SK-N-SH (cell line): ENCODE measurements around the gene EIPR1. TPM values are rescaled to one million over a fixed set of nuclear protein-coding genes. Genes with fewer than 3 reads are reported as not detected.

Source experiments
- CTCF ChIA-PET: fragments of 300-600, 350-600 bp; formaldehyde crosslinking; extraction: SDS; loops from one replicate; lab custom pipeline; 2021; lab: Yijun Ruan, JAX
- POLR2A ChIA-PET: fragments of 350-600 bp; sonication (Branson Sonifier 250); formaldehyde crosslinking; extraction: SDS; loops from one replicate; lab custom pipeline; 2020; ENCODE audit warnings: antibody characterized with exemption, inconsistent platforms; lab: Yijun Ruan, JAX
- DNase-seq: peaks from one replicate; pipeline ENCODE4 v3.0.0; 2012
- H2AFZ ChIP-seq: fragments of 200-600 bp; sonication (generic); 2 replicates; pipeline ENCODE4 v1.8.1; 2016; ENCODE audit warnings: antibody characterized with exemption, mild to moderate bottlenecking, low read depth
- H3F3A ChIP-seq: fragments of 200-600 bp; sonication (generic); replicated peaks from 2 replicates; pipeline ENCODE3; 2016; ENCODE audit warnings: antibody characterized with exemption, mild to moderate bottlenecking; ENCODE audit not compliant: insufficient read depth
- H3K27ac ChIP-seq, 2 experiments: fragments of 200-500 bp in 1 of 2; fragments of 200-600 bp in 1 of 2; sonication (Bioruptor generic) in 1 of 2; sonication (generic), shearing (Covaris generic) in 1 of 2; 2 replicates each; pipeline versions ENCODE4 v1.5.1 to v1.6.1; 2014 to 2016; ENCODE audit warnings: low read depth in 2 of 2, inconsistent platforms in 1 of 2, low read length in 1 of 2, mild to moderate bottlenecking in 1 of 2, mixed read lengths in 1 of 2
- H3K27me3 ChIP-seq: fragments of 200-600 bp; sonication (generic), shearing (Covaris generic); 2 replicates; pipeline ENCODE4 v1.6.1; 2016; ENCODE audit warnings: mixed run types; ENCODE audit not compliant: insufficient read depth
- H3K36me3 ChIP-seq, 2 experiments: fragments of 200-500 bp in 1 of 2; fragments of 200-600 bp in 1 of 2; sonication (Bioruptor generic) in 1 of 2; sonication (generic) in 1 of 2; replicated peaks in 1 of 2; 2 replicates each; pipeline versions ENCODE3 to v1.5.1; 2014 to 2016; ENCODE audit warnings: low read length in 1 of 2, mild to moderate bottlenecking in 1 of 2; ENCODE audit not compliant: insufficient read depth in 2 of 2, control insufficient read depth in 1 of 2
- H3K4me1 ChIP-seq, 2 experiments: fragments of 200-500 bp in 1 of 2; fragments of 200-600 bp in 1 of 2; sonication (Bioruptor generic) in 1 of 2; sonication (generic), shearing (Covaris generic) in 1 of 2; 2 replicates each; pipeline versions ENCODE4 v1.5.1 to v1.6.1; 2014 to 2016; ENCODE audit warnings: low read depth in 1 of 2, low read length in 1 of 2, mixed run types in 1 of 2; ENCODE audit not compliant: insufficient read depth in 2 of 2, control insufficient read depth in 1 of 2
- H3K4me2 ChIP-seq: fragments of 200-600 bp; sonication (generic), shearing (Covaris generic); 2 replicates; pipeline ENCODE4 v1.6.1; 2017; ENCODE audit warnings: mixed run types
- H3K4me3 ChIP-seq, 2 experiments: fragments of 200-500 bp in 1 of 2; fragments of 200-600 bp in 1 of 2; sonication (Bioruptor generic) in 1 of 2; sonication (generic), shearing (Covaris generic) in 1 of 2; 2 replicates each; pipeline versions ENCODE4 v1.5.1 to v1.8.1; 2014 to 2016; ENCODE audit warnings: low read depth in 2 of 2, inconsistent platforms in 1 of 2, low read length in 1 of 2, mild to moderate bottlenecking in 1 of 2, mixed read lengths in 1 of 2, moderate library complexity in 1 of 2
- H3K79me2 ChIP-seq: fragments of 200-600 bp; sonication (generic); 2 replicates; pipeline ENCODE4 v1.8.1; 2017; ENCODE audit warnings: mild to moderate bottlenecking; ENCODE audit not compliant: insufficient read depth
- H3K9ac ChIP-seq: fragments of 200-600 bp; sonication (generic); 2 replicates; pipeline ENCODE4 v1.6.1; 2017; ENCODE audit warnings: mixed run types
- H3K9me2 ChIP-seq: fragments of 200-600 bp; sonication (generic); 2 replicates; pipeline ENCODE4 v1.6.1; 2017; ENCODE audit warnings: mixed run types
- H3K9me3 ChIP-seq: fragments of 200-600 bp; sonication (generic); 2 replicates; pipeline ENCODE4 v1.6.1; 2017; ENCODE audit warnings: mixed run types, mild to moderate bottlenecking, moderate library complexity
- H4K20me1 ChIP-seq: fragments of 200-600 bp; sonication (generic); 2 replicates; pipeline ENCODE4 v1.6.1; 2017; ENCODE audit warnings: mild to moderate bottlenecking, mixed run types; ENCODE audit not compliant: insufficient read depth
- ELF1 ChIP-seq: IDR thresholded peaks from 2 replicates; pipeline ENCODE4 v1.4.0; 2012
- FOXM1 ChIP-seq: IDR thresholded peaks from 2 replicates; pipeline ENCODE4 v1.4.0; 2012; ENCODE audit warnings: low read depth, mild to moderate bottlenecking
- GABPA ChIP-seq: IDR thresholded peaks from 2 replicates; pipeline ENCODE4 v1.4.0; 2012; ENCODE audit warnings: low read depth, mild to moderate bottlenecking
- GATA2 ChIP-seq: sonication (generic); formaldehyde crosslinking; IDR thresholded peaks from 2 replicates; pipeline ENCODE4 v1.5.0; 2020; ENCODE audit warnings: mild to moderate bottlenecking, missing genetic modification reagents
- JUND ChIP-seq: IDR thresholded peaks from 2 replicates; pipeline ENCODE4 v1.4.0; 2012
- MXI1 ChIP-seq: IDR thresholded peaks from 2 replicates; pipeline ENCODE4 v1.6.1; 2012; ENCODE audit warnings: mild to moderate bottlenecking, low read depth, low read length, improper control_type of control experiment
- NFIC ChIP-seq: IDR thresholded peaks from 2 replicates; pipeline ENCODE4 v1.4.0; 2012; ENCODE audit warnings: borderline replicate concordance
- RAD21 ChIP-seq: IDR thresholded peaks from 2 replicates; pipeline ENCODE4 v1.6.1; 2012; ENCODE audit warnings: mild to moderate bottlenecking, low read length
- SIN3A ChIP-seq: IDR thresholded peaks from 2 replicates; pipeline ENCODE4 v1.6.1; 2012; ENCODE audit warnings: low read depth, mild to moderate bottlenecking, low read length, moderate library complexity, borderline replicate concordance
- TCF12 ChIP-seq: IDR thresholded peaks from 2 replicates; pipeline ENCODE4 v1.4.0; 2012
- YY1 ChIP-seq: IDR thresholded peaks from 2 replicates; pipeline ENCODE4 v1.4.0; 2012; ENCODE audit warnings: low read depth, mild to moderate bottlenecking
- WGBS: methylation state at CpG from one replicate; pipeline ENCODE4 v1.1.6; 2017; ENCODE audit warnings: low lambda C conversion rate; 5-methylcytosine and 5-hydroxymethylcytosine counted together
- polyA plus RNA-seq, 3 experiments: library from polyadenylated mRNA; depleted of rRNA; stranded (reverse); fragments of >200 nt; gene quantifications; 2 replicates each; pipeline ENCODE4 v1.2.3, GENCODE V29; 2012
- TF ChIP-seq, protein P1 (sequence below): IDR thresholded peaks from 2 replicates; pipeline ENCODE4 v1.4.0; 2012; ENCODE audit warnings: low read depth
- TF ChIP-seq, protein P2 (sequence below): fragments of 150-350 bp; IDR thresholded peaks from 2 replicates; pipeline ENCODE4 v1.6.1; 2016; ENCODE audit warnings: mild to moderate bottlenecking, low read depth, low read length

Gene EIPR1
- polyA plus RNA-seq, 1 of the 3 experiments (the other 2 are of a cell fraction): 85.9 TPM

DNA sequence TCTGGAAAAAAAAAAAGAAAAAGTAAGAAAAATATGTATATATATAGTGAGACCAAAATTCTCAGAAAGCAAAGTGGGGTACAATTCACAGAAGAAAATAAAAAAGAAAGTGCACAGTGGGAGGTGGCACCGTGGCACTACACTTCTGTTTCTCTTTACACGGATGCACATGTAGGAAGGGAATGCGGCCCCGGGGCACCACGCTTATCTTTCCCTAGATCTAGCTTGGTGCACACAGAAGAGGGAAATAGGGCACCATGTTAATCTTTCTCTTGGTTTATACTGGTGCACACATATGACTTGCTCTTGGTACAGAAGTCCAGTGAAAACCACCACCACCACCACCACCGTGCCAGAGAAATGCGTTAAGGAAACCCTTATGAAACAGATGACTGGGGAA lies 32.0 kb downstream of the EIPR1 start:
- Histone ChIP-seq H4K20me1 (no peaks in the 10 kb centered on the region), H3K9ac (no peak overlapping the region), H3K36me3 (peaks cover 5 to 6% of the 10 kb centered on the region in 2 experiments), H3K4me3 (no peak overlapping the region), H3K27ac (no peak overlapping the region), H3K27me3 (no peaks in the 10 kb centered on the region), H3K9me2 (no peaks in the 10 kb centered on the region), H3K79me2 (peaks cover 9% of the 10 kb centered on the region; the same call in 1 of the 2 replicates), H3F3A (no peaks in the 10 kb centered on the region), H3K4me1 (peaks cover 0 to 6% of the 10 kb centered on the region in 2 experiments; a peak in 1 of 4 replicates), H3K9me3 (no peaks in the 10 kb centered on the region), H2AFZ (no peak overlapping the region), H3K4me2 (no peak overlapping the region)
- WGBS: 90% methylated on average over 7 of the region's 7 CpGs
- peak; percentile 64 for DNase-seq
- no peak for TF ChIP-seq YY1
- 0 out of 2 replicates have a peak, but pooled peaks have one; percentile 31 for TF ChIP-seq GATA2 (CRISPR knock-in tag)
- TF ChIP-seq NFIC: no peak
- ChIA-PET POLR2A (no interaction called here), CTCF (interaction anchor here (1.2 kb wide), 1 partner anchor 13 kb away, joined by 4 read pairs; no protein-coding TSS in a partner anchor)

DNA sequence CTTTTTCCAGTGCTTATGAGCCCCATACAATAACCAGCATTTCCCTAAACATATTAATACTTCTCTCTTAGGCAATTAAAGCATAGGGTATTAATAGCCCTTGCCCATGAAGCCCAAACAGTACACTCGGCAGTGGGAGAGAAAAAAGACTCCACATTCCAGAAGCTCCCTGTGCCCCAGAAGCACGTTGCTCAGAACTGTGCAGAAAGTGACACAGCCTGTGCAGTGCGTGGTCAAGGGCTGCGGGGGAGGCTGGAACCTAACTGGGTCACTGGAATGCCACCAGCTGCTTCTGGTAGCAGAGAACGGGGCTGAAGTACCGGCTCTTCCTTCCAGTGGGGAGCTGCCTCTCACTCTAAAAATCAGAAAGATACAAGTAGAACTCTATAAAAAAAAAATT lies 32.7 kb downstream of the EIPR1 start:
- no peaks in the 10 kb centered on the region for H3K9me3 ChIP-seq
- no peak for TF ChIP-seq SIN3A
- TF ChIP-seq FOXM1: no peak
- no peak for TF ChIP-seq GATA2 (CRISPR knock-in tag)
- no peak for TF ChIP-seq RAD21
- TF ChIP-seq JUND: no peak
- TF ChIP-seq, protein P1, sequence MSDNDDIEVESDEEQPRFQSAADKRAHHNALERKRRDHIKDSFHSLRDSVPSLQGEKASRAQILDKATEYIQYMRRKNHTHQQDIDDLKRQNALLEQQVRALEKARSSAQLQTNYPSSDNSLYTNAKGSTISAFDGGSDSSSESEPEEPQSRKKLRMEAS: no peak
- TF ChIP-seq ELF1: no peak
- TF ChIP-seq MXI1: no peak
- TF ChIP-seq, protein P2, sequence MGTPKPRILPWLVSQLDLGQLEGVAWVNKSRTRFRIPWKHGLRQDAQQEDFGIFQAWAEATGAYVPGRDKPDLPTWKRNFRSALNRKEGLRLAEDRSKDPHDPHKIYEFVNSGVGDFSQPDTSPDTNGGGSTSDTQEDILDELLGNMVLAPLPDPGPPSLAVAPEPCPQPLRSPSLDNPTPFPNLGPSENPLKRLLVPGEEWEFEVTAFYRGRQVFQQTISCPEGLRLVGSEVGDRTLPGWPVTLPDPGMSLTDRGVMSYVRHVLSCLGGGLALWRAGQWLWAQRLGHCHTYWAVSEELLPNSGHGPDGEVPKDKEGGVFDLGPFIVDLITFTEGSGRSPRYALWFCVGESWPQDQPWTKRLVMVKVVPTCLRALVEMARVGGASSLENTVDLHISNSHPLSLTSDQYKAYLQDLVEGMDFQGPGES: no peak
- no peak for TF ChIP-seq GABPA
- no peak for TF ChIP-seq YY1
- TF ChIP-seq TCF12: no peak
- TF ChIP-seq, all 33 proteins: peak for 0

More for the DNA sequence above, 32.7 kb downstream of the EIPR1 start:
- no peak overlapping the region for H3K9ac ChIP-seq
- H3K4me3 ChIP-seq: no peak overlapping the region
- ChIA-PET CTCF (interaction anchor here (1.2 kb wide), 1 partner anchor 14 kb away, joined by 4 read pairs; no protein-coding TSS in a partner anchor), POLR2A (no interaction called here)
- H4K20me1 ChIP-seq: no peaks in the 10 kb centered on the region
- H3K79me2 ChIP-seq: peaks cover 5% of the 10 kb centered on the region; the same call in 1 of the 2 replicates
- H3K36me3 ChIP-seq: peaks cover 3 to 5% of the 10 kb centered on the region in 2 experiments
- H3K4me2 ChIP-seq: no peak overlapping the region
- H3K27me3 ChIP-seq: no peaks in the 10 kb centered on the region
- no peak overlapping the region for H3K27ac ChIP-seq
- no peaks in the 10 kb centered on the region for H3K9me2 ChIP-seq
- no peak overlapping the region for H2AFZ ChIP-seq
- DNase-seq: no peak
- peaks cover 0 to 6% of the 10 kb centered on the region in 2 experiments; a peak in 1 of 4 replicates for H3K4me1 ChIP-seq
- over 99% methylated on average over 6 of the region's 6 CpGs for WGBS
- H3F3A ChIP-seq: no peaks in the 10 kb centered on the region
